ENCODE data around the gene JOSD2.

DNA sequence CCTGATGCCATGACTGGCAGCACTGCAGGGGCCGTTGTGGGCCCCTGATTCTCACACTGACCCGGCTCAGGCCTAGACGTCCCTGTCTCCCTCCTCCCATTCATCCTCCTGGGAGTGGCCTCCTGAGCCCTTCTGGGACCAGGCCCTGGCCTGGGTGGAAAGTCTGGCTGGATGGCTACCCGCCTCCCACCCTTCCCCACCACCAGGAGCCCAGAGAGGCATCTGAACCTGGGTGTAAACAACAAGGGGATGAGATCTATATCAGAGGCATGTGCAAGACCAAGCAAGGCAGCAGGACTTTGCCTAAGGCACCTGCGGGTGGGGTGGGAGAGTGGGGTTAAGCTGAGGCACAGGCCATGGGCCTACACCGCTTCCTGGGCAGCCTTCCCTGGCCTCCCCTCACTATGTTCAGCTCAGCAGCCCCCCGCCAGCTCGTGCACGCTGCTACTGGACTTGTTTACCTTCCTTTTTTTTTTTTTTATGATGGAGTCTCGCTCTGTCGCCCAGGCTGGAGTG is 24.7 kb upstream of the JOSD2 start:
- TF ChIP-seq, protein P1, sequence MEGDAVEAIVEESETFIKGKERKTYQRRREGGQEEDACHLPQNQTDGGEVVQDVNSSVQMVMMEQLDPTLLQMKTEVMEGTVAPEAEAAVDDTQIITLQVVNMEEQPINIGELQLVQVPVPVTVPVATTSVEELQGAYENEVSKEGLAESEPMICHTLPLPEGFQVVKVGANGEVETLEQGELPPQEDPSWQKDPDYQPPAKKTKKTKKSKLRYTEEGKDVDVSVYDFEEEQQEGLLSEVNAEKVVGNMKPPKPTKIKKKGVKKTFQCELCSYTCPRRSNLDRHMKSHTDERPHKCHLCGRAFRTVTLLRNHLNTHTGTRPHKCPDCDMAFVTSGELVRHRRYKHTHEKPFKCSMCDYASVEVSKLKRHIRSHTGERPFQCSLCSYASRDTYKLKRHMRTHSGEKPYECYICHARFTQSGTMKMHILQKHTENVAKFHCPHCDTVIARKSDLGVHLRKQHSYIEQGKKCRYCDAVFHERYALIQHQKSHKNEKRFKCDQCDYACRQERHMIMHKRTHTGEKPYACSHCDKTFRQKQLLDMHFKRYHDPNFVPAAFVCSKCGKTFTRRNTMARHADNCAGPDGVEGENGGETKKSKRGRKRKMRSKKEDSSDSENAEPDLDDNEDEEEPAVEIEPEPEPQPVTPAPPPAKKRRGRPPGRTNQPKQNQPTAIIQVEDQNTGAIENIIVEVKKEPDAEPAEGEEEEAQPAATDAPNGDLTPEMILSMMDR (IDR thresholded peaks at IDR 0.05) = no peak
- no peak for TF ChIP-seq EP300 (IDR thresholded peaks at IDR 0.05)
- TF ChIP-seq POLR2AphosphoS5 (IDR thresholded peaks at IDR 0.05) = no peak
- no peak for TF ChIP-seq POLR2A (IDR thresholded peaks at IDR 0.05)
